Activated gamma-delta T cell treated with anti-CD3 and anti-CD28 coated beads, Interleukin-2, amount 50 U/mL, for 16 hours (primary cell): ENCODE results near the gene AATK.

ENCODE experiments used
- DNase-seq: peaks from one replicate; pipeline ENCODE4 v3.0.0-alpha.2; 2020; ENCODE audit warnings: low read depth

Gene AATK

GRCh38 chr17:81070541-81071246 lies 95.3 kb downstream of the AATK start:
- no peak for DNase-seq

- DNase-seq: no peak
Measured at GRCh38 chr17:81069135-81069645, 96.8 kb downstream of the AATK start.

GRCh38 chr17:81068411-81069134 lies 97.4 kb downstream of the AATK start:
- DNase-seq: no peak

GRCh38 chr17:81067391-81067811 lies 98.6 kb downstream of the AATK start:
- no peak for DNase-seq
